GM10847 (cell line): ENCODE results near the gene PRMT6.

ENCODE experiments used
- POLR2A ChIP-seq: IDR thresholded peaks from 2 replicates; pipeline ENCODE4 v1.6.1; 2011; ENCODE audit not compliant: insufficient read length; ENCODE audit errors: extremely low read depth

PRMT6 gene

DNA sequence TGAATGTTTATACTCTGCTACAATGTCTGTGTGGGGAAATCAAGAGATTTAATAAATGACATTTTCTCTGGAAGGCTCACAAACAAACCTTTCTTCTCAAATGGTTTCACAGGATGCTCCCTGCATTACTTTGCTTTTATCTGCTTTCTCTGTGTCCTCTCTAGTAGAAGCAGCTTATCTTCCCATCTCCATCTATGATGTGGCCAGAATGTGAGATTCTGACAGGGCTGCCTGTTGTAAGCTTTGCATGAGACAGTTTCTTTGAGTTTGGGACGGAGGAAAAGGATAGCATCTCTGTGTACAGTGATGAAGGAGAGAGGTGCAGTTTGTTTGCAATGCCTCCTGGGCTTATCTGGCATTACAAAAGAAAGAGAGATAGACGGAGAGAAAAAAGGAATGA lies 24.6 kb downstream of the PRMT6 start:
- no peak for TF ChIP-seq POLR2A

- no peak for TF ChIP-seq POLR2A
These were observed 34.9 kb downstream of the PRMT6 start for GRCh38 chr1:107091418-107091817.

- TF ChIP-seq POLR2A, result no peak
These were observed 39.2 kb downstream of the PRMT6 start for GRCh38 chr1:107095647-107096046.

DNA sequence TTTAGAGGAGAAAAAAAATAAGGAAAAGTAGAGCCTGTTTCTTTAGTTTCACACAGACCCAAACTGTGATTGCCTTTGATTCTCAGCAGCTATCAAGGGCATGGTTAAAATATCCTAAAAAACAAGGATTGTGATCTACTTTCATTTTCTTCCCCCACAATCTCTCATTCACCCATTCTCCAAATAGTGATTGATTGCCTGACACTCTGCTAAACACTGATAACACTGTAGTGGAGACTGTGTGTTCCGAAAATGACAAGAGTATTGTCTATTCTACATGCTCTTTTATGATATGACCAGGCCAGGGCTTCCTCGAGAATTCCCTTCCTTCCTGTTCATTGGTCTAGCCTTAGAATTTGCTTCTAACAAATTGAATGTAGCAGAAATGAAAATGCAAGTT lies 40.2 kb downstream of the PRMT6 start:
- no peak for TF ChIP-seq POLR2A

GRCh38 chr1:107098961-107099360 lies 42.5 kb downstream of the PRMT6 start:
- TF ChIP-seq POLR2A, result no peak

DNA sequence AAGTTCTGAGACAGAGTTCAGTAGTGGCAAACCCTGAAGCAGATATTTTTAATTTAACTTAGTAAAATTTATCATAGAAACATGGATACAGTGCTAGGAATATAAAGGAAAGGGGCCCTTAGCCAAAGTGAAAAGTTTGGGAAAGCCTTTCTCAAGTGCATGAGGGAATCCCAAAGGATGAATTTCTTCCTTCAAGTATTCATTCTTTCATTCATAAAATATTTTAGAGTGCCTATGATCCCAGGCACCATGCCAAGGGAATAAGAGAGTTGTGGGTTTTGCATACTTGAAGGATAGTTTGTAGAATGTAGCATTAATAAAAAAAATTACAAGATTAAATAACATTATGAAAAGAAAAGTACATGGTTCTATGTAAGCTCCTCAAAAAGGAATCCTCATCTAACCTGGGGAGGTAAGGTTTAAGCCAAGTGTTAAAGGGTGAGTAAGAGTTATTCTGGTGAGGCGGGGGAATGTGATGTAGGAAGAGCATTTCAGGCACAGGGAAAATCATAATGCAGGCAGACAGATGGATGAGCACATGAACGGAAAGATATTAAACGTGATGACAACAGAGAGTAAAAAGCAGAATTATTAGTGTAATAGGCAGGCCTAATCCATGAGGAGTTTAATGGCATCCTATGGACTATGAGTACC lies 44.0 kb downstream of the PRMT6 start:
- TF ChIP-seq POLR2A, result no peak

DNA sequence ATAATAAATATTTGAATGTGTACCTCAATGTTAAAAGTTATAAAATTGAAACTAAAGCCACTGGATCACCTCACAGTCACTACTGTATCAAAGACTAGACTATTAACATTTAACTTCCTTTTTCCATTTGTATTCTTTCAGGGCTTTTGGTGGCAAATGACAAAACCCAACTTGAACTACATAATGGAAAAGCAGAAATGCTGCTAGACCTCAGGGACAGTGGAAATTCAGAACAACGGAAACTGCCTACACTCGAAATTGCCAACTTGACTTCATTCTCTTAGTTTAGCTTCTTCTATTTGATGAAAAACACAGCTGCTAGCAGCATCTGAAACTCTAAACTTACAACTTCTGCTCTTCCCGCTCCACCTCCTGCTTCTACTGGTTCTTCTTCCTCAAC lies 49.4 kb downstream of the PRMT6 start:
- no peak for TF ChIP-seq POLR2A
